Activated CD4-positive, alpha-beta T cell treated with anti-CD3 and anti-CD28 coated beads for 1 hour (primary cell): ENCODE results near the gene CA5A.
"Not testable (repeated sequence)": the region's sequence is repeated elsewhere in the genome, so short reads cannot be mapped to it uniquely, and the experiment has no call there.

ENCODE experiments used
- DNase-seq: peaks from one replicate; pipeline ENCODE4 v3.0.0-alpha.2; 2020

The CA5A gene

DNA sequence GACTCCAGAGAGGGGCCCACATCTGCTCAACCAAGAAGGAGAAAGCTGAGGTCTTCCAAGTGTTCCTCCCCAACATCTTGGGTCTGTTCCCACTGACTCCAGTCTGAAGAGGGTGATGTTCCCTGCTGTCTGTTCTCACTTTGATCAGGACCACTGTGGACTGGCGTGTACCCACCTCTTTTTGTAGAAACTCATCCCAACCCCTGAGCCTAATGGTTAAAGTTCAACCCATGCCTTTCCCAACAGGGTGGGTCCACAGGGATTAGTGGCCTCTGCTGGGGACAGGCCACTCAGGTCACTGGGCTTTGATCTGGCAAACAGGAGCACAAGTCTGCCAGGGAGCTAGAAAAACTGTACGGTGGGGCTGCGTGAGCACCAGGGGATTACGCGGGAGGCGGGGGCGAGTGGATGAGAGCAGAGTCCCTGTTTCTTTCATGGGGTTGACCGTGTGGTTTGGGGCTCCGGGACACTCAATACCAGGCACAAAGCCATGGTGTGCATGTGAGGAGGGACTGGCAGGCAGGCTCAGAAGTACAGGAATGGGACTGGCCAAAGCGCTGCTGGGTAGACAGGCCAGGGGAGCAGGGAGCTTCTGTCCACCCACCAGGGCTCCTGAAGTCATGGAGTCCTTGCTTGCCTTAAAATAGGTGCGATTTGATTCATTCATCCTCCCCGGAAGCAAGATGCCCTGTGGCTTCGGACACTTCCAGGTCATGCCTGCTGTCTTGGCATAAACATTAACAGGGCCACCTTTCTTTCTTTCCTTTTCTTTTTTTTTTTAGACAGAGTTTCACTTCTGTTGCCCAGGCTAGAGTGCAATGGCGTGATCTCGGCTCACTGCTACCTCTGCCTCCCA, at the start of gene CA5A:
Gene CA5A, minus strand, starts transcription at position 155 of the 856 bp plus-strand sequence. Its CDS starts 79 bp downstream, at position 76.
- DNase-seq, result no peak

GRCh38 chr16:87985493-87985892, 49.2 kb upstream of the CA5A start:
- DNase-seq, result not testable (repeated sequence)

- DNase-seq, result no peak
Observed at GRCh38 chr16:87984632-87985267, 48.4 kb upstream of the CA5A start.

GRCh38 chr16:87984180-87984579, 47.9 kb upstream of the CA5A start:
- not testable (repeated sequence) for DNase-seq

DNA sequence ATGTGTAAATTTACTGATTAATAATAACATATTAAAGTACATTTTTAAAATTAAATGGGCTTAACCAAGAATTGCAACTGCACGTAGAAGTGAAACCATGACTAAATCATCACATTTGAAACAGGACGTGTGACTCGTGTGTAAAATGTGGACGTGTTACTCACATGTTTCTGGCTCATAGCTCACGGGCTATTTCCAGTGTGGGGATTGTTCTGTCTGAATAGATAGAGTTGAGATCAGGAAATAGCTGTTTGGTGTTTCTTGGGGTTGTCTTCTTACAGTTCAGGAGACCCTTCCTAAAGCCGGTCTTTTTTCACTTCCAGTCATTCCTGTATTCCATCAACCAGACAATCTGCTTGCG, 47.4 kb upstream of the CA5A start:
- not testable (repeated sequence) for DNase-seq

GRCh38 chr16:87983072-87983736, 46.9 kb upstream of the CA5A start:
- DNase-seq, result not testable (repeated sequence)

DNA sequence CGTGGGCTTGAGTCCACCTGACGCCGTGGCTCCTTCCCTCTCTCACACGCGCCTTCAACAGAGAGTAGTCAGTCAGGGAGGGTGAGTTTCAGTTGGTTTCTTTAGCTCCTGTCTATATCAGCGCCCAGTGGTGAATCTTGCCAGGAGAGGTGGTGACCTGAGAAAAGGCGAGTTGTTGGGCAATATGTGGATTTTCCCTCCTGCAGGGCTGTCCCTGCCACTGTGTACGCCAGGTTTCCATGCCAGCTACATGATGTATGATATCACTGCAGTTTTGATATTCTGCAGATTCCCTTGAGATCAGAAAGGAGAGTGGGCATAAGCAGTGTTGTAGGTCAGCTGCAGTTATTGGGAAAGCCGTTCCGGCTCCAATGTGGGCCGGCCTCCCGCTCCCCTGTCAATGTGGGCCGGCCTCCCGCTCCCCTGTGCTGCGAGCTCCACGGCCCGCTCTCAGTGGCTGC, 46.3 kb upstream of the CA5A start:
- DNase-seq, result no peak

GRCh38 chr16:87981376-87981775, 45.0 kb upstream of the CA5A start:
- DNase-seq, result not testable (repeated sequence)

GRCh38 chr16:87979911-87980630, 43.7 kb upstream of the CA5A start:
- not testable (repeated sequence) for DNase-seq

- DNase-seq, result no peak
Observed at GRCh38 chr16:87979352-87979751, 43.0 kb upstream of the CA5A start.

DNA sequence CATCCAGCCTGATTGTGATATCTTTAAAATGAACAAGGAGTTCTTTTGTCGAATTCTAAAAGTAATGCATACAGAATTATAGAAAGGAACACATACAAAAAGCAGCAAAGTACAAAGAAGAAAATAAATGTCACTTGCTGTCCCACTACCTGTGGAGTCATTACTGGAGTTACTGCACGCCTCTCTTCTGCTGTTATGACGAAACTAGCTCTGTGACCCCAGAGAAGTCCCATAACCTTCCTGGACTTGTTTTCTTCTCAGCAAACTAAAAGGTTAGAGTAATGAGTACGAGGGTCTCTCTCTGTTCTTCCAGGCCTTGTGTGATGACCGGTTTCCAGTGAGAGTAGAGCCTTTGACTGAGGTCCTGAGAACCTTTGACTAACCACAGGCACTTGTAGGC, 41.8 kb upstream of the CA5A start:
- no peak for DNase-seq

- DNase-seq, result no peak
Observed at GRCh38 chr16:87976665-87977064, 40.3 kb upstream of the CA5A start.

DNA sequence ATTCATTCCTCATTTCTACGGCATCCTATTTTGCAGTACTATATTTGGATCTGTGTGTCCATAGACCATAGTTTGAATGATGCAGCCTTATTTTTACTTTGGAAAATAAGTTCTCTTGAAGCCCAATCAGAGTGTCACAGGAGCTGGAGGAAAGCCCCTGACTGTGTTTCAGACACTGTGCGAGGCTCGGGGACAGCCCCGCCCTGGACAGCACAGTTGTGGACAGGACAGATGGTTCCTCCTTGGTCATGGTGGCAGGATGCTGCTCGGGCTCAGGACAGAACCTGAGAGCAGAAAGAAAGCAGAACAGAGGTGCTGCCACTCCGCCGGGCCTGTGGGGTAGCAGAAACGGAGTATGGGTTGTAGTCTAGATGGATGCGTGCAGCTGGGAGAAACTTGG, 37.8 kb upstream of the CA5A start:
- no peak for DNase-seq

GRCh38 chr16:87973717-87974116, 37.4 kb upstream of the CA5A start:
- no peak for DNase-seq

GRCh38 chr16:87971933-87972332, 35.6 kb upstream of the CA5A start:
- no peak for DNase-seq

- DNase-seq, result no peak
Observed at GRCh38 chr16:87970186-87970585, 33.9 kb upstream of the CA5A start.

DNA sequence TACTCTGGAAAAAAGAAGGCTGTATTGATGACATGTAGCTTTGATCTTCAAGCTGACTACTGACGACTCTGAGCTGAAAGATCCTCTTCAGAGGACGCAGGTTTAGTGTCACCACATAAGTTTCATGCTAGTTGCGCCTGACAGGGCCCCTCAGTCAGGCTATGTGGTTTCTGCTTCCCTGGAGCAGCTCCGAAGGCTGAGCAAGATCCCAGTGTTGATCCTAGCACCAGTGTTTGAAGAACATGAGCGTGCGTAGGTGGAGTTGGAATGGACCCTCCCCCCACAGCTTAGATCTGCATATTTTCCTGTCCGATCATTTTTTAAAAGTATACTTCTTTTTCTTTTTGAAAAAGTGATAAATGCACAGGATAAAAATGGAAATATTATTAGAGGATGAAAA, 32.2 kb upstream of the CA5A start:
- DNase-seq, result no peak

DNA sequence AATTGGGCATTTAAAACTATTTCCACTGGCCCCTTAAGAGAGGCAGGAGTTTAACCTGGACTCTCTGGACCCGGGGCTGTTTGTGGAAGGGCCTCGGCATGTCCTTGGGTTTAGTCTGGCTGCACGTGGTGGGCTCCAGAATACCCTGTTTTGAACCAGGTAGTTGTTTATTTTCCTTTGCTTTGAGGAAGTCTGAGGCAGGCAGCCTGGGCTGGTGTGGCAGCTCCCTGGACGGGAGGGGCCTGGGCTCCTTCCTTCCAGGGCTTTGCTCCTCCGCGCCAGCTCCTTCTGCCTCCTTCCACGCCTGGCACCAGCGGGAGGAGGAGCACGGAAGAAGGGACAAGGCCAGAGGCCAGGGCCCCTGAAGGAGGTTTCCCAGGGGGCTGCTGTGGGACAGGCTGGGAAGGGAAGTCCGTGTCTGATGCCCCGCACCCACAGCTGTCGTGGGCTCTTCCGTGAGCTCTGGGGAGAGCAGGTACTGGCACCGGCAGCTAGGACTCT, 30.4 kb upstream of the CA5A start:
- DNase-seq, result no peak

GRCh38 chr16:87966064-87966645, 29.8 kb upstream of the CA5A start:
- DNase-seq, result no peak

DNA sequence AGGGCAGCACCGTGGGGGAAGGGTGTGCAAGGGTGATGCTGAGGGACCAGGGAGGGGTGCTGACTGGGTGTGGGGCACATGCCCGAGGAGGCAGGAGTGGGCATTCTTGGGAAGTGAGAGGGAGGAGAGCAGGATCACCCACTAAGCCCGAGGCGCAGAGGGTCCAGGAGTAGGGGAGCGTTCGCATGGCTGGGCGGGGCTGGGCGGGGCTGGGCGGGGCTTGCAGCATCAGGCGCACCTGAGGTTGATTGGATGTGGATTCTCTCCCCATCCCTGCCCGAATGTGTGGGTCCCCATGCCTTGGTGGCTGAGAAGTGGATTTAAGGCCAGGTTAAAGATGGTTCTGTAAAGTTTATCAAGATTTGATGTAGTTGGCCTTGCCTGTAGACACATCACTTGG, 29.1 kb upstream of the CA5A start:
- no peak for DNase-seq

GRCh38 chr16:87964049-87964659, 27.8 kb upstream of the CA5A start:
- no peak for DNase-seq

GRCh38 chr16:87963400-87963799, 27.1 kb upstream of the CA5A start:
- peak; percentile 60 for DNase-seq
